Chondrocyte (in vitro differentiated cells): ENCODE measurements around the gene TBX3. TPM values are rescaled to one million over a fixed set of nuclear protein-coding genes. Genes with fewer than 3 reads are reported as not detected.

Source experiments
- DNase-seq: peaks from one replicate; pipeline ENCODE4 v3.0.0; 2021; ENCODE audit warnings: mixed read lengths, low spot score
- H3K27ac Mint-ChIP-seq: one replicate; pipeline ENCODE4 v1.8.0; 2021; ENCODE audit warnings: mild to moderate bottlenecking, moderate library complexity, mixed read lengths; ENCODE audit not compliant: unreplicated experiment
- H3K27me3 Mint-ChIP-seq: 2 replicates; pipeline ENCODE4 v1.8.0; 2021; ENCODE audit warnings: low read depth, mixed read lengths
- H3K36me3 Mint-ChIP-seq: 2 replicates; pipeline ENCODE4 v1.8.0; 2021; ENCODE audit warnings: low read depth, mixed read lengths
- H3K4me1 Mint-ChIP-seq: 2 replicates; pipeline ENCODE4 v1.8.0; 2021; ENCODE audit warnings: low read depth, mild to moderate bottlenecking, mixed read lengths
- H3K4me3 Mint-ChIP-seq: one replicate; pipeline ENCODE4 v1.8.0; 2021; ENCODE audit warnings: mild to moderate bottlenecking, moderate library complexity, mixed read lengths; ENCODE audit not compliant: unreplicated experiment
- H3K9me3 Mint-ChIP-seq: 2 replicates; pipeline ENCODE4 v1.8.0; 2021; ENCODE audit warnings: low read depth, mixed read lengths
- CTCF ChIP-seq: fragments of 200-600 bp; sonication (generic); IDR thresholded peaks from 2 replicates; pipeline ENCODE4 v1.5.0; 2021; ENCODE audit warnings: antibody characterized with exemption, mild to moderate bottlenecking, moderate library complexity
- total RNA-seq: library from RNA; stranded (reverse); gene quantifications from 3 replicates; pipeline ENCODE4 v1.2.1, GENCODE V29; 2021

Gene TBX3
- total RNA-seq, 1 donor from 2014 or later, result 2.5 TPM

- Mint-ChIP-seq H3K4me3 (no peak overlapping the region), H3K4me1 (no peaks in the 10 kb centered on the region), H3K9me3 (no peaks in the 10 kb centered on the region), H3K36me3 (no peaks in the 10 kb centered on the region), H3K27me3 (peaks cover 27% of the 10 kb centered on the region), H3K27ac (no peak overlapping the region)
- no peak for DNase-seq
- no peak for TF ChIP-seq CTCF
These were observed 27.8 kb downstream of the TBX3 start for GRCh38 chr12:114655934-114656749.

- Mint-ChIP-seq H3K4me1 (no peaks in the 10 kb centered on the region), H3K9me3 (no peaks in the 10 kb centered on the region), H3K27ac (no peak overlapping the region), H3K36me3 (no peaks in the 10 kb centered on the region), H3K27me3 (peaks cover 17% of the 10 kb centered on the region), H3K4me3 (no peak overlapping the region)
- DNase-seq, result no peak
- no peak for TF ChIP-seq CTCF
These were observed 34.4 kb downstream of the TBX3 start for GRCh38 chr12:114649585-114649984.

- Mint-ChIP-seq H3K4me1 (no peaks in the 10 kb centered on the region), H3K4me3 (no peak overlapping the region), H3K36me3 (no peaks in the 10 kb centered on the region), H3K27me3 (peaks cover 14% of the 10 kb centered on the region), H3K27ac (no peak overlapping the region), H3K9me3 (no peaks in the 10 kb centered on the region)
- no peak for TF ChIP-seq CTCF
- DNase-seq, result no peak
These were observed 35.3 kb downstream of the TBX3 start for GRCh38 chr12:114648711-114649110.

GRCh38 chr12:114638790-114639435, 45.1 kb downstream of the TBX3 start:
- DNase-seq, result no peak
- H3K4me1 Mint-ChIP-seq, result no peaks in the 10 kb centered on the region
- no peak overlapping the region for H3K4me3 Mint-ChIP-seq
- H3K36me3 Mint-ChIP-seq, result no peaks in the 10 kb centered on the region
- H3K27ac Mint-ChIP-seq, result no peak overlapping the region
- TF ChIP-seq CTCF, result no peak
- H3K27me3 Mint-ChIP-seq, result peaks cover 12% of the 10 kb centered on the region
- no peaks in the 10 kb centered on the region for H3K9me3 Mint-ChIP-seq

- H3K36me3 Mint-ChIP-seq, result no peaks in the 10 kb centered on the region
- DNase-seq, result no peak
- no peak overlapping the region for H3K27ac Mint-ChIP-seq
These were observed 47.1 kb downstream of the TBX3 start for GRCh38 chr12:114636723-114637480.

More at GRCh38 chr12:114636723-114637480, 47.1 kb downstream of the TBX3 start:
- peaks cover 8% of the 10 kb centered on the region for H3K27me3 Mint-ChIP-seq
- H3K4me3 Mint-ChIP-seq, result no peak overlapping the region
- no peaks in the 10 kb centered on the region for H3K9me3 Mint-ChIP-seq
- no peaks in the 10 kb centered on the region for H3K4me1 Mint-ChIP-seq
- peak; percentile 68 for TF ChIP-seq CTCF
